ENCODE results near the gene CACNA1D.

Gene CACNA1D

GRCh38 chr3:53809764-53810400, 315.5 kb downstream of the CACNA1D start:
- no peak overlapping the region for H3K27ac Mint-ChIP-seq
- H3K4me1 Mint-ChIP-seq, result no peaks in the 10 kb centered on the region
- H3K9me3 Mint-ChIP-seq, result no peaks in the 10 kb centered on the region
- H3K4me3 Mint-ChIP-seq, result no peak overlapping the region
- no peaks in the 10 kb centered on the region for H3K27me3 Mint-ChIP-seq
- no peaks in the 10 kb centered on the region for H3K36me3 Mint-ChIP-seq

- H3K4me3 Mint-ChIP-seq, result no peak overlapping the region
- no peak overlapping the region for H3K27ac Mint-ChIP-seq
- H3K36me3 Mint-ChIP-seq, result no peaks in the 10 kb centered on the region
- H3K4me1 Mint-ChIP-seq, result no peaks in the 10 kb centered on the region
- H3K9me3 Mint-ChIP-seq, result no peaks in the 10 kb centered on the region
- H3K27me3 Mint-ChIP-seq, result no peaks in the 10 kb centered on the region
Observed at GRCh38 chr3:53811143-53811927, 316.9 kb downstream of the CACNA1D start.

GRCh38 chr3:53812434-53812833, 318.0 kb downstream of the CACNA1D start:
- no peaks in the 10 kb centered on the region for H3K36me3 Mint-ChIP-seq
- H3K27ac Mint-ChIP-seq, result no peak overlapping the region
- no peaks in the 10 kb centered on the region for H3K27me3 Mint-ChIP-seq

GRCh38 chr3:53813229-53813628, 318.8 kb downstream of the CACNA1D start:
- Mint-ChIP-seq H3K27me3 (no peaks in the 10 kb centered on the region), H3K4me3 (no peak overlapping the region), H3K36me3 (no peaks in the 10 kb centered on the region), H3K4me1 (no peaks in the 10 kb centered on the region), H3K27ac (no peak overlapping the region), H3K9me3 (no peaks in the 10 kb centered on the region)

More at GRCh38 chr3:53812434-53812833, 318.0 kb downstream of the CACNA1D start:
- Mint-ChIP-seq H3K9me3 (no peaks in the 10 kb centered on the region), H3K4me3 (no peak overlapping the region), H3K4me1 (no peaks in the 10 kb centered on the region)

DNA sequence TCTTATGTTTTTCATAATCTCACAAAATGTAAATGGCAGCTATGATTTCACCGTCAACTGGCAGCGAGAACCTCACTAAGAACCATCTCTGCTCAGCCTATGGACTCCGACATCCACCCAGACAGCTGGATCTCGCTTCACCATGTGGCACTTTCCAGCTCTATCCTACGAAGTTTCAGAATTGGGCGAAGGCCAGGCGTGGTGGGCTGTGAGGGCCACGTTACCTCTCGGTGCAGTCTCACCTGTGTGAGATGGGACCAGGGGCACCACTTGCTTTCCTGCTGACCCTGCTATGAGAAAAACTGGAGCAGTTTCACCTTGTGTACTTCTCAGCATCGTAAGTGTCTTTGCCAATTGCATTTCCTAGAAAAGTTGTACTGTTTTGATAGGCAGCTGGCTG, 319.5 kb downstream of the CACNA1D start:
- Mint-ChIP-seq H3K4me1 (no peaks in the 10 kb centered on the region), H3K36me3 (no peaks in the 10 kb centered on the region), H3K9me3 (no peaks in the 10 kb centered on the region), H3K27me3 (no peaks in the 10 kb centered on the region), H3K4me3 (no peak overlapping the region), H3K27ac (no peak overlapping the region)

- no peak overlapping the region for H3K4me3 Mint-ChIP-seq
- no peaks in the 10 kb centered on the region for H3K36me3 Mint-ChIP-seq
- no peaks in the 10 kb centered on the region for H3K9me3 Mint-ChIP-seq
- H3K27me3 Mint-ChIP-seq, result no peaks in the 10 kb centered on the region
- no peak overlapping the region for H3K27ac Mint-ChIP-seq
- H3K4me1 Mint-ChIP-seq, result no peaks in the 10 kb centered on the region
Observed at GRCh38 chr3:53815067-53815466, 320.7 kb downstream of the CACNA1D start.

- H3K4me1 Mint-ChIP-seq, result no peaks in the 10 kb centered on the region
- H3K9me3 Mint-ChIP-seq, result no peaks in the 10 kb centered on the region
- no peaks in the 10 kb centered on the region for H3K27me3 Mint-ChIP-seq
- H3K27ac Mint-ChIP-seq, result no peak overlapping the region
- no peaks in the 10 kb centered on the region for H3K36me3 Mint-ChIP-seq
- no peak overlapping the region for H3K4me3 Mint-ChIP-seq
Observed at GRCh38 chr3:53815651-53816050, 321.2 kb downstream of the CACNA1D start.

- no peak overlapping the region for H3K4me3 Mint-ChIP-seq
- no peaks in the 10 kb centered on the region for H3K27me3 Mint-ChIP-seq
- H3K27ac Mint-ChIP-seq, result no peak overlapping the region
- H3K36me3 Mint-ChIP-seq, result no peaks in the 10 kb centered on the region
- H3K4me1 Mint-ChIP-seq, result no peaks in the 10 kb centered on the region
- no peaks in the 10 kb centered on the region for H3K9me3 Mint-ChIP-seq
Observed at GRCh38 chr3:53816425-53816824, 322.0 kb downstream of the CACNA1D start.

DNA sequence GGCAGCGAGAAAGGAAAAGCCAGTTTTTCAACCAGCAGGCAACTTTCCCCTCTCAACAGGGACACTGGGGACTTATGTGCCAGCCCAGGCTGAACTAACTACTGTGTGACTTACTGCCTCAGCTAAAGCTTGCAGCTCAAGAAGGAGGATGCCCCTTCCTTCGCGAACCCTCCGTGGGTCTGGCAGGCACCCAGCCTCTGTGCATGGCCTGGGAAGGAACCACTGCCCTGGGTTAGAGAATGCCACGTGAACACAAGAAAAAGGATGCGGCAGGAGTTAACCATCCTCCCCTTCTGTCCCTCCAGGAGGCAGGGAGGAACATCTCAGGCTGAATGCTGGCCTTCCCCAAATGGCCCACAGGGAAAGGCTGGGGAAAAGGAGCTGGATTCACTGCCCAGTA, 322.8 kb downstream of the CACNA1D start:
- Mint-ChIP-seq H3K4me3 (no peak overlapping the region), H3K27me3 (no peaks in the 10 kb centered on the region), H3K4me1 (no peaks in the 10 kb centered on the region), H3K9me3 (no peaks in the 10 kb centered on the region), H3K27ac (no peak overlapping the region), H3K36me3 (no peaks in the 10 kb centered on the region)

DNA sequence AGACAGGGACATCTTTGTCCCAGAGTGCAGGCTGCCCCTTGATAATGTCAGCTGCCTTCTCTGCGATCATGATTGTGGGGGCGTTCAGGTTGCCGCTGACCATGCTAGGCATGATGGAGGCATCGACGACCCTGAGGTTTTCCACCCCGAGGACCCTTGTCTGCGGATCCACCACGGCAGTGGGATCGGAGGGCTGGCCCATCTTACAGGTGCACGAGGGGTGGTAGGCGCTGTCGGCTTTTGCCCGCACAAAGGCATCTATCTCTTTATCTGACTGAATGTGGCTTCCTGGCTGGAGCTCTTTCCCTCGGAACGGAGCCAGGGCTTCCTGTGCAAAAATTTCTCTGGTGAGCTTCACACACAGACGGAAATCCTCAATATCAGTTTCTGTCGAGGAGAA, 323.4 kb downstream of the CACNA1D start:
- no peaks in the 10 kb centered on the region for H3K36me3 Mint-ChIP-seq
- H3K4me3 Mint-ChIP-seq, result no peak overlapping the region
- H3K4me1 Mint-ChIP-seq, result no peaks in the 10 kb centered on the region
- no peak overlapping the region for H3K27ac Mint-ChIP-seq
- H3K9me3 Mint-ChIP-seq, result no peaks in the 10 kb centered on the region
- no peaks in the 10 kb centered on the region for H3K27me3 Mint-ChIP-seq

DNA sequence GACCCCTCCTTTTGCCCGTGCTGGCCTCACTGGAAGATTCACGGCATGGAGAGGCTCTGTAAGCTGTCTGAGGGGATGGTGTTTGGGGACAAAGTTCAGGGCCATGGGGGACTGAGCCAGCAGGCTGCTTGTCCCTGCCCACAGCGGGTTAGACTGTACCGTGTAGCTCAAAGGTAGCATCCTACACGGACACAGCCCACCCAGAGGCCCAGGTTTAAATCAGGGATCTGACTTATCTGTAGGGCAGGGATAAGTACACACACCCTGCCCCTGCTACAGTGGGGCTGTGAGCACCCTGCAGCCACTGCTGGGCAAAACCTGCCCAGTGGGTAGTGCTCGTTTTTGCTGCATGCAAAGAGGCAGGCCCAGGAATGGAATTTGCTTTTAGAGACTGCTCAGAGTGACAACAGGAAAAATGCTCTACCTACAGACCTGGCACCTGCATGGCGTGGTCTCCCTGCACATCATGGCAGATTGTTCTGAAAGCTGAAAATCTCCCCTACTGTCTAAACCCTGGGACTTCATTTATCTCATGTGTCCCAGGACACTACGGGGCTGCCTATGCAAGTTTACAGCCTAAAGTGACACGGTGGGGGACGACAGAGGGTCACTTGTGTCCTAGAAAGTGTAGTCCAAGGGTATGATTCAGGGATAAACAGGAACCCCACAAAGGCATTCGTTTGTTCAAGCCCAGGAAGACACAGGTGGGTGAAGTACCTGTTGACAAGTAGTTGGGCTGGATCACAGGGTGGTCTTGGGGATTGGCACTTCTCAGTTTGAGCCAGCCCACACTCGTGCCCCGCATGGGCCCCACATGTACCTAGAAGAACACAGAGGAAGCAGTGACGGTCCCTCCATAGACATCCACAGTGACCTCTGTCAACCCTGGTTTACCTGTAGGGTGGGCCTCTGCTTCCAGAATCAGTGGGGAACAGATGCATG, 324.1 kb downstream of the CACNA1D start:
- no peaks in the 10 kb centered on the region for H3K9me3 Mint-ChIP-seq
- no peak overlapping the region for H3K27ac Mint-ChIP-seq
- no peaks in the 10 kb centered on the region for H3K36me3 Mint-ChIP-seq
- no peaks in the 10 kb centered on the region for H3K27me3 Mint-ChIP-seq
- H3K4me1 Mint-ChIP-seq, result no peaks in the 10 kb centered on the region
- H3K4me3 Mint-ChIP-seq, result no peak overlapping the region

DNA sequence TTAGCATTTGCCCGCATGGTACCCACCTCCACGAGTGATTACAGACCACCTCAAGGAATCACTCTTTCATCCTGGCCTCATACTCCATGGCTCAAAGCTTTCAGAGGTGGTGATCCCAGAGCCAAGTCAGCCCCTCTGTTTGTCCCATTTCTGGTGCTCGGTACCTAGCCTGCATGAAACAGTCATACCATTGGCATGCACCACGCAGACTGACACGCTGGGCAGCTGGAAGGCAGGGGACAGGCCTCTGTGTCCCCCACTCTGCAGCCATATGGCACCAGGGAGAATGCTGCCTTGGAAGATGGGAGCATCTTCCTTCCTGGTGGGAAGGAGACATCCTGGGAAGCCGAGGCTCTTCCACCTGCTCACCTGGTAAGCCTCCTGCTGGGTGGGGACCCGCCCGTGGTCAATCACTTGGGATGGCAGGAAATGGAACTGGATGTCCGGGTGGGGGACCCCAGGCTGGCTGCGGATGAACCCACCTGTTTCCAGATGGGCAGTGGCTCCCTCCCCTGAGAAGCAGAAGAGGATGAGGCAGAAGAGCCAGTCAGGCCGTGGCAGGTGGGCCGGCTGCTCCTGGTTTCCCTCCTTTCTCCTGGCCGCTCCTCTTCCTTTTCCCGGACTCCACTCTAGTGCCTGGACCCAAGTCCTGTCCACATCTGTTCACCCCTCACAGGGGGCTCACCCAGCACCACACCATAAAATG, 324.9 kb downstream of the CACNA1D start:
- H3K36me3 Mint-ChIP-seq, result no peaks in the 10 kb centered on the region

GRCh38 chr3:53820084-53820483, 325.7 kb downstream of the CACNA1D start:
- H3K4me1 Mint-ChIP-seq, result no peaks in the 10 kb centered on the region
- peaks cover 3% of the 10 kb centered on the region for H3K27me3 Mint-ChIP-seq
- no peak overlapping the region for H3K27ac Mint-ChIP-seq
- H3K4me3 Mint-ChIP-seq, result no peak overlapping the region
- H3K36me3 Mint-ChIP-seq, result no peaks in the 10 kb centered on the region
- H3K9me3 Mint-ChIP-seq, result no peaks in the 10 kb centered on the region

More for the DNA sequence above, 324.9 kb downstream of the CACNA1D start:
- Mint-ChIP-seq H3K27me3 (peaks cover under 1% of the 10 kb centered on the region), H3K27ac (no peak overlapping the region), H3K9me3 (no peaks in the 10 kb centered on the region), H3K4me1 (no peaks in the 10 kb centered on the region), H3K4me3 (no peak overlapping the region)

GRCh38 chr3:53820756-53821580, 326.6 kb downstream of the CACNA1D start:
- peaks cover 3% of the 10 kb centered on the region for H3K27me3 Mint-ChIP-seq
- no peaks in the 10 kb centered on the region for H3K4me1 Mint-ChIP-seq
- H3K27ac Mint-ChIP-seq, result no peak overlapping the region
- no peaks in the 10 kb centered on the region for H3K36me3 Mint-ChIP-seq
- H3K9me3 Mint-ChIP-seq, result no peaks in the 10 kb centered on the region
- no peak overlapping the region for H3K4me3 Mint-ChIP-seq

Data from activated naive CD4-positive, alpha-beta T cell treated with anti-CD3 and anti-CD28 coated beads, Interleukin-2, amount 50 U/mL, for 24 hours (primary cell).